GM12875 (cell line): Measurements from ENCODE around the gene ZNF831.

ENCODE experiments used
- H3K4me3 ChIP-seq: one replicate; pipeline ENCODE4 v1.5.1; 2011; ENCODE audit warnings: low read depth, low read length, control low read depth
- TF ChIP-seq, protein P1 (sequence below): IDR thresholded peaks from 2 replicates; pipeline ENCODE4 v1.5.1; 2011; ENCODE audit warnings: low read depth, mild to moderate bottlenecking, control low read depth, inconsistent platforms, low read length, moderate library complexity, borderline replicate concordance; ENCODE audit not compliant: insufficient read depth

The ZNF831 gene

GRCh38 chr20:59289994-59290393 lies 126.4 kb downstream of the ZNF831 start:
- TF ChIP-seq, protein P1, sequence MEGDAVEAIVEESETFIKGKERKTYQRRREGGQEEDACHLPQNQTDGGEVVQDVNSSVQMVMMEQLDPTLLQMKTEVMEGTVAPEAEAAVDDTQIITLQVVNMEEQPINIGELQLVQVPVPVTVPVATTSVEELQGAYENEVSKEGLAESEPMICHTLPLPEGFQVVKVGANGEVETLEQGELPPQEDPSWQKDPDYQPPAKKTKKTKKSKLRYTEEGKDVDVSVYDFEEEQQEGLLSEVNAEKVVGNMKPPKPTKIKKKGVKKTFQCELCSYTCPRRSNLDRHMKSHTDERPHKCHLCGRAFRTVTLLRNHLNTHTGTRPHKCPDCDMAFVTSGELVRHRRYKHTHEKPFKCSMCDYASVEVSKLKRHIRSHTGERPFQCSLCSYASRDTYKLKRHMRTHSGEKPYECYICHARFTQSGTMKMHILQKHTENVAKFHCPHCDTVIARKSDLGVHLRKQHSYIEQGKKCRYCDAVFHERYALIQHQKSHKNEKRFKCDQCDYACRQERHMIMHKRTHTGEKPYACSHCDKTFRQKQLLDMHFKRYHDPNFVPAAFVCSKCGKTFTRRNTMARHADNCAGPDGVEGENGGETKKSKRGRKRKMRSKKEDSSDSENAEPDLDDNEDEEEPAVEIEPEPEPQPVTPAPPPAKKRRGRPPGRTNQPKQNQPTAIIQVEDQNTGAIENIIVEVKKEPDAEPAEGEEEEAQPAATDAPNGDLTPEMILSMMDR = no peak
- no peak overlapping the region for H3K4me3 ChIP-seq

- H3K4me3 ChIP-seq = no peak overlapping the region
- TF ChIP-seq, protein P1 = no peak
Measured at GRCh38 chr20:59291740-59292383, 128.2 kb downstream of the ZNF831 start.

DNA sequence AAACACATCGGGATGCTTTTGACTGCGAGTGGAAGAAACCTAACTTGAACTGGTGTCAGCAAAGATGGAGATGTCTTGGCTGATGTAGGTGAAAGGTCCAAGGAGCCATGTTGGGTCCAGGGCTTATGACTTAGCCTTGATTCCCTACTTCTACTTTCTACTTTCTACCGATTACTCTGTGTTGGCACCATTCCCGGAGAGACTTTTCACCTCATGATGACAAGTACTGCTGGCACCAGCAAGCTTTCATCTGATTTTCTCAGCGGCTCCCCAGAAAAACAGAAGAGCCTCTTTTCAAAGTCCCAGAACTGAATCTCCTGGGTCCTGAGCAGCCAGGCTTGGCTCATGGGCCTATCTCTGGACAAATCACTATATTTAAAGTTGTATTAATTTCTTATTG lies 131.9 kb downstream of the ZNF831 start:
- H3K4me3 ChIP-seq = no peak overlapping the region
- TF ChIP-seq, protein P1 = no peak

DNA sequence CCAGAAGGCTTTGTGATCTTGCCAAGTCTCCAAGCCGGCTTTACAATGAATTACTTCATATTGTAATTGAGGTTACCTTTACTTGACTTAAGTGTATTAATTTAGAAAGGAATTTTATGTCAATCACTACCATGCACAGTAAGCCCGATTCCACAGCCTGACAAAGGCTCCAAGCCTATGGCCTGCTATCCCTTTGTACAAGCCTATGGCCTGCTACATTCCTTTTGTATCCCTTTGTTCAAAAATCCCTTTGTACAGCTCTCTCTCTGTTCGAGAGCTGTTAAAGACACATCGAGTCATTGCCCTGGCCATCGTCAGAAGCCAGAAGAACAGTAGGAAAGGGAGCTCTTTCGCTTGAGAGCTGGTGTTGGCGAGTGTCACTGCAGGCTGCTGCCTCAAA lies 134.1 kb downstream of the ZNF831 start:
- H3K4me3 ChIP-seq = no peak overlapping the region
- TF ChIP-seq, protein P1 = no peak

GRCh38 chr20:59299945-59300332 lies 136.3 kb downstream of the ZNF831 start:
- TF ChIP-seq, protein P1 = no peak
- no peak overlapping the region for H3K4me3 ChIP-seq

- TF ChIP-seq, protein P1 = no peak
- no peak within 1 kb of the TSS for H3K4me3 ChIP-seq
Measured at GRCh38 chr20:59300333-59301081, 136.9 kb downstream of the ZNF831 start, which contains the start of gene EDN3. Gene EDN3, plus strand, starts transcription at chr20:59300611. Its CDS starts 202 bp downstream, at chr20:59300813.
